Measurements from ENCODE around the gene CELF2.

CELF2 gene

DNA sequence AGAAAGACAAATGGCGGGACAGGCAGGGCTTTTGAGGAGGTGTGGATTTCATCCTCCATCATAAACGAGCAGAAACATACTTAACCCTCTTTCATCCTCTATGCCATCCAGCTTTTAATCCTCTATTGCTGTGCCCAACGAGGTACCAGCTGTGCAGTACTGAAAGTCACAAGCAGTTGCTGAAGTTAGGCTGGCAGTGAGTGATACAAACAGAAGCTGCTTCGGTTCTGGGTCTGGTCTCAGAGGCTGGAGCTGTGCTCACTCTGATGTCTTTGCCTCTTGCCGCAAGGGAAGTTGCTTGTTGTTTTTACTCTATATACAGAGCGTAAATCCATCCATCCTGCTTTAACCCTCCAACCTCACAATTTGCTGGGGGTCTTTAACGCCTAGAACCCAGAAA, 235.2 kb downstream of the CELF2 start:
- DNase-seq (ENCODE audit: low read depth, low spot score) = no peak
- TF ChIP-seq, protein P1, sequence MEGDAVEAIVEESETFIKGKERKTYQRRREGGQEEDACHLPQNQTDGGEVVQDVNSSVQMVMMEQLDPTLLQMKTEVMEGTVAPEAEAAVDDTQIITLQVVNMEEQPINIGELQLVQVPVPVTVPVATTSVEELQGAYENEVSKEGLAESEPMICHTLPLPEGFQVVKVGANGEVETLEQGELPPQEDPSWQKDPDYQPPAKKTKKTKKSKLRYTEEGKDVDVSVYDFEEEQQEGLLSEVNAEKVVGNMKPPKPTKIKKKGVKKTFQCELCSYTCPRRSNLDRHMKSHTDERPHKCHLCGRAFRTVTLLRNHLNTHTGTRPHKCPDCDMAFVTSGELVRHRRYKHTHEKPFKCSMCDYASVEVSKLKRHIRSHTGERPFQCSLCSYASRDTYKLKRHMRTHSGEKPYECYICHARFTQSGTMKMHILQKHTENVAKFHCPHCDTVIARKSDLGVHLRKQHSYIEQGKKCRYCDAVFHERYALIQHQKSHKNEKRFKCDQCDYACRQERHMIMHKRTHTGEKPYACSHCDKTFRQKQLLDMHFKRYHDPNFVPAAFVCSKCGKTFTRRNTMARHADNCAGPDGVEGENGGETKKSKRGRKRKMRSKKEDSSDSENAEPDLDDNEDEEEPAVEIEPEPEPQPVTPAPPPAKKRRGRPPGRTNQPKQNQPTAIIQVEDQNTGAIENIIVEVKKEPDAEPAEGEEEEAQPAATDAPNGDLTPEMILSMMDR (IDR thresholded peaks at IDR 0.05; ENCODE audit: low read depth, low read length) = no peak
- in situ Hi-C loops (cut with HindIII; ENCODE audit: low sequenced_read_pairs) = no loop called here
- H3K4me3 ChIP-seq (ENCODE audit: low read depth, low read length) = no peak overlapping the region

DNA sequence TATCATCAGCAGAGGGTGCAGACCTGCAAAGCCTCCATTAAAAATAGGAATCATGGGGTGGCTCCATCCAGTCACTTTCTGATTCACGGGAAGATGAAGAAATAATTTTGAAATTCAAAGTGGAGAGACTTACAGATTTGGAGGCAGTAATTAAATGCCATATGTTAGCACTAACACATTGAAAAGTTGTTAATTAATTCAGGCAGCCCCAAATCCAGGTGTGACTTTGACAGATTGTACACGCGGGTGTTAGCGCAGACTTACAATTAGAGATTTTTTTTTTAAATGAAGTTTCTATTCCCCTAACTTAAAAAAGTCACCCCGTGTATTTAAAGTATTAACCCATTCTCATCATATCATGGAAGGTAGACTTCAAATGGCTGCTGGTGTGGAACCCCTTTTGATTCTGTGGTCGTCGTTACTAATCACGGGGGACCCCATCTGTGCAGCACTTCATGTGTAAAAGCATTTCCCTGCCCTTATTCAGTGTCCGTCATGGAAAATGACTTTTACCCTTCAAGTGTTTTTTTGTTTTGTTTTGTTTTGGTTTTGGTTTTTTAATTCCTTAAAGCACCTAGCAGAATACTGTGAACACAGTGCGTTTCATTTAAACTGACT, 235.8 kb downstream of the CELF2 start:
- no peak for DNase-seq (ENCODE audit: low read depth, low spot score)
- in situ Hi-C loops (cut with HindIII; ENCODE audit: low sequenced_read_pairs) = no loop called here
- TF ChIP-seq, protein P1 (IDR thresholded peaks at IDR 0.05; ENCODE audit: low read depth, low read length) = no peak
- no peak overlapping the region for H3K4me3 ChIP-seq (ENCODE audit: low read depth, low read length)

DNA sequence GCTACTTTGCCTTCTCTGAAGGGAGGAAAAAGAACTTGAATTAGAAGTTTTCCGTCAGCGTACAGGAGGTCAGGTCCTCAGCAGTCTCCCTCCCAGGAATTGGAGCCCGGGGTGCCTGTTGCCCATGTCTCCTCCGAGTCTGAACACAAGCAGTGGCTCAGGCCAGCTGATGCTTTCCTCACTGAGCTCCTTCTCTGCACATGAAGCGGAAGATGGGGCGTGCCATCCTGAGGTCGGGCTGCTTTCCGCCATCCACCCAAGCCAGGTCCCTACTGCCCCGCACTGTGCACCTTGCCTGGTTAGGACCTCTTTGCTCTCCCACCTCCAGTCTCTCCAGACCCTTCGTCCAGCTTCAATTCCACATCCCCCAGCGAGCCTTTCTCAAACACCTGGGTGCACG, 237.5 kb downstream of the CELF2 start:
- H3K4me3 ChIP-seq (ENCODE audit: low read depth, low read length) = no peak overlapping the region
- TF ChIP-seq, protein P1 (IDR thresholded peaks at IDR 0.05; ENCODE audit: low read depth, low read length) = no peak
- in situ Hi-C loops (cut with HindIII; ENCODE audit: low sequenced_read_pairs) = no loop called here
- DNase-seq (ENCODE audit: low read depth, low spot score) = no peak

DNA sequence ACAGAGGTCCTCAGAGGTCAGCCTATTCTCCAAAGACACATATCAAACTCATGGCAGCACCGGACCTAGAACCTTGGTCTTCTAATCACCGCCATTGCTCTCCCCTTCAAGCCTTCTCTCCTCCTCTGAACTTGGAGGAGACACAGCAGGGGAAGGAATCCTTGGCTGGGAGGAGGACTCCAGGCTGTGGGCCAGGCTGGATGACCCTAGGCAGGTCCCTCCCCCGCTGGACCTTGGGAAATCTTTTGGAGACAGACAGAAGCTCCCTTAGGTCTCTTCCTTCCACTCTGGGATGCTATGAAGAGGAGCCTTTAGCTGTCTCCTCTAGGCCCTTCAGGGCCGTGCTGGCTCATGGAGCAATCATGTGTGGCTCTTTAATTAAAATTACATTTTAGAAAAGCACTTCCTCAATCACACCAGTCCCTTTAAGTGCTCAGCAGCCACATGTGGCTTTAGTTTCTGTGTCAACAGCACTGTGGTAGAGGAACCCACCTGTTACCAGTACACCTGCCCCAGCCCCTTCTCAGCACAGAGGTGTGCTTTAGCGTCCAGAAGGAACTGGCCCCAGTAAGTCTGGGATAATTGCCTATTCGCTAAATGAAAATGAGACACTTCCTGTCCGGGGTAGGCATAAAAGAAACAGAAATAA, 238.2 kb downstream of the CELF2 start:
- in situ Hi-C loops (cut with HindIII; ENCODE audit: low sequenced_read_pairs) = no loop called here
- TF ChIP-seq, protein P1 (IDR thresholded peaks at IDR 0.05; ENCODE audit: low read depth, low read length) = no peak
- H3K4me3 ChIP-seq (ENCODE audit: low read depth, low read length) = no peak overlapping the region
- DNase-seq (ENCODE audit: low read depth, low spot score) = no peak

DNA sequence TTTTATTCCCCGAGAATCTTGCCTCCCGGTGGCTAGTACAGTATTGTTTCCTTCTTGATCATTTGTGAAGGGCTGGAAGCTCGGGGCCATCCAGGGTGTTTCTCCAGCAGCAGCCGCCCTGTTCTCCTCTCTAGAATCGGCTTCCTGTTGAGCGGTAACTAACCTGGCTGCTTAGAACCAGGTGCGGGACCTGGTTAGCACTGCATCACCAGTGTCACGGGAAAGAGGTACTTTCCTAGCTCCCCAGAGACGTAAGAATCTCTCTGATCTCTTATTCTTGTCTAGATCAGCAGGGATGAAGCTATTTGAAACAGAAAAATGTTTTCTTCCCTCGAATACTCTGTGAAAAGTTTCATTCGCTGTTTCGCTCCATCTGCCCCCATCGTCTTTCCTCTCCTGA, 239.2 kb downstream of the CELF2 start:
- TF ChIP-seq, protein P1 (IDR thresholded peaks at IDR 0.05; ENCODE audit: low read depth, low read length) = no peak
- DNase-seq (ENCODE audit: low read depth, low spot score) = no peak
- no peak overlapping the region for H3K4me3 ChIP-seq (ENCODE audit: low read depth, low read length)
- in situ Hi-C loops (cut with HindIII; ENCODE audit: low sequenced_read_pairs) = no loop called here

DNA sequence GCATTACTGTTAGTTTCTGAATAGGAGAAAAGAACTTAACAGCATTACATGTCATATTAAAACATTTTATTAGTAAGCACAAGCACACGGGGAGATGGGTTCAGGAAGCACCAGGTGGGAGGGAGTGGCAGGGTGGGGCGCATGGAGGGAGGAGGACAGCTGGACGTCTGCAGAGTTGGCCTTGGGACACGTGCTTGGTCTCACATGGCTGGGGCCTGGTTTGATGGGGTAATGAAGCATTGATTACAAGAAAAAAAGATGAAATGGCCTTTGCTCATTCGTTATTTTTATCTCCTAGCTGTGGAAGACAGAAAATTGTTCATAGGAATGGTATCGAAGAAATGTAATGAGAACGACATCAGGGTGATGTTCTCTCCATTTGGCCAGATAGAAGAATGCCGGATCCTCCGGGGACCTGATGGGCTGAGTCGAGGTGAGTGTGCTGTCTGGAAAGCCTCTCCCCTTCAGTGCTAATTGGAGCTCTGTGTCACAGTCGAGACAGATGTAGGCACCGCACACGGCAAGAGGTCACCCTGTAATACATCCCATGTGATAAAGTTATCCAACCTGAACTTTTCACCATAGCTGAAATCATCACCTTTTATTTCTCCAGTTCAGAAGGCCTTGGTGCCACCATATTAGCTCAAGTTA, 239.9 kb downstream of the CELF2 start:
- in situ Hi-C loops (cut with HindIII; ENCODE audit: low sequenced_read_pairs) = no loop called here
- DNase-seq (ENCODE audit: low read depth, low spot score) = no peak
- TF ChIP-seq, protein P1 (IDR thresholded peaks at IDR 0.05; ENCODE audit: low read depth, low read length) = no peak
- H3K4me3 ChIP-seq (ENCODE audit: low read depth, low read length) = no peak overlapping the region

Measured in astrocyte of the spinal cord (primary cell).